ENCODE data around the gene PHF21B.

The PHF21B gene

DNA sequence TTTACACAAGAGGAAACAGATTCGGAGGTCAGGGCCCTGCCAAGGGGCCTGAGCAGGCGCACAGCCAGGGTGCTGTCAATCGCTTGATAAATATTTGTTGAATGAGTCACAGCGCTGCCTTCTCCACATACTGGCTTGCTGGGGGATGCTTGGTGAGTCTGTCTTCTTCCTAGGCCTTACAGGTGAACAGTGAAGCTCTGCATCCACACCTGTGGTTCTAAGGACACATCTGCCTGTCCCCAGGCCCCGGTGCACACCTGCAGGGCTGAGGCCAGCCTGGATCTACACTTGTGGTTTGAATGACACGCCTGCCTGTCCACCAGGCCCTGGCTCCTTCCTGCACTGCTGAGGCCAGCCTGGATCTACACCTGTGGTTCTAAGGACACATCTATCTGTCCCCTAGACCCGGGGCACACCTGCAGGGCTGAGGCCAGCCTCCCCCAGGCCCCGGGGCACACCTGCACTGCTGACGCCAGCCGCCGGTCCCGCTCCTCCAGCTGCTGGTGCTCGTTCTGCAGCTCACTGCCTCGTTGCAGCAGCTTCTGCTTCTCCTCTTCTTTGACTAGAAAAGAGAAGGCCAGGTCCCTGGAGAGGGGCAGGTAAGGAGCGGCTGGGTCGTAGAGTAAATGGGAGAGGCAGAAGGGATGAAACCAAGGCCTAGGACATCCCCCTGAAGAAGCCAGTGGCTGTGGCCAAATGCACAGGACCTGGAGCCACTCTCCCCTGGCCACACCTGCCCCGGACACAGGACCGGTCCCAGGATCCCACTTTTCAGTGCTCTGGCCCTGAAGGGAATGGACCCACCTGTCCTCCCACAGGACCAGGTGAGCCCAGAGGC is 124.6 kb downstream of the PHF21B start:
- ATAC-seq, result no peak
- DNase-seq, result no peak
- Mint-ChIP-seq H3K27ac (no peak overlapping the region), H3K4me1 (no peaks in the 10 kb centered on the region), H3K9me3 (no peaks in the 10 kb centered on the region), H3K4me3 (no peak overlapping the region), H3K27me3 (no peaks in the 10 kb centered on the region)

DNA sequence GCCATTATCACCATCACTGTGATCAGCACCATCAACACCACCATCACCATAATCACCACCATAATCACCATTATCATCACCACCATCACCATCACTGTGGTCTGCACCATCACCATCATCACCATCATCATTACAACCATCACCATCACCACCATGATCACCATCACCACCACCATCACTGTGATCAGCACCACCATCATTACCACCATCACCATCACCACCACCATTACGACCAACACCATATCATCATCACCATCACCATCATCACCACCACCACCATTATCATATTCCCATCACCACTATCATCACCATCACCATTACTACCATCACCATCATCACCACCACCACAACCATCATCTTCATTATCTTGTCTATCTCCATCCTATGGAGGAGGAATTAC is 125.2 kb downstream of the PHF21B start:
- no peak for ATAC-seq
- no peak overlapping the region for H3K27ac Mint-ChIP-seq
- H3K27me3 Mint-ChIP-seq, result no peaks in the 10 kb centered on the region
- no peak for DNase-seq
- H3K4me1 Mint-ChIP-seq, result no peaks in the 10 kb centered on the region
- no peaks in the 10 kb centered on the region for H3K9me3 Mint-ChIP-seq
- no peak overlapping the region for H3K4me3 Mint-ChIP-seq

- Mint-ChIP-seq H3K9me3 (no peaks in the 10 kb centered on the region), H3K27ac (no peak overlapping the region), H3K27me3 (no peaks in the 10 kb centered on the region), H3K4me1 (no peaks in the 10 kb centered on the region), H3K4me3 (no peak overlapping the region)
- ATAC-seq (no peak), DNase-seq (no peak)
These were observed 126.8 kb downstream of the PHF21B start for GRCh38 chr22:44883011-44883421.

DNA sequence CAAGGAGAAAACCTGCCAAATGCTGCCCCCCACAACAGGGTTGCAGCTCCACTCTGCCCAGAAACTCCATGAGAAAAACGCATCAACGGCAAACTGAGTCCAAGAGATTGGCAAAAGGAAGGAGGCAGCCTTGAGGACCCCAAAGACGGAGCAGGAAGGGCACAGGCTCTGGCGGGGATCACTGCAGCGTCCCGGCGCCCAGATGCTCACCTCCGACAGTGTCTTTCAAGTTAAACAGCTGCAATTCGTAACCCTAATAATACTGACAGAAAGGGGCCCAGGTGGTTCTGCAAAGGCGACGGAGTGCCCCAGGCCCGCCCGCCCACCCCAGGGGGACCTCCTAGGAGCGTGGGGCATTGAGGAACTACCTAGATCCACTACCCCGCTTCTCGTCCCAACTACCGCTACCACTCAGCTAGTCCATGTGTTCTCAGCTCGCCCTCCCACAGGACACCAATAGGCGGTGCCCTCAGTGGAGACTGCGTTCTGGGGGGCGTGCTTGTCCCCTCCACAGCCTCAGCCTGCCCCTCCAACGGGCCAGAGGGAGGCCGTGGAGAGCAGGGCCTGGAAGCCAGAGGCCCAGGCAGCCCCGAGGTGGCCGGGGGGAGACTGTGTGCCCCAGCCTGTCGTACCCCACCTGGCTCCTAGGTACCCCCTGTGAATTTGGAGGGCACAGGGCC is 127.4 kb downstream of the PHF21B start:
- DNase-seq (no peak), ATAC-seq (no peak)
- Mint-ChIP-seq H3K4me3 (no peak overlapping the region), H3K27ac (no peak overlapping the region), H3K4me1 (no peaks in the 10 kb centered on the region), H3K9me3 (no peaks in the 10 kb centered on the region), H3K27me3 (no peaks in the 10 kb centered on the region)

- H3K9me3 Mint-ChIP-seq, result peaks cover 0 to 1% of the 10 kb centered on the region in 2 donors
- ATAC-seq, result no peak
These were observed 128.2 kb downstream of the PHF21B start for GRCh38 chr22:44881624-44882023.

GRCh38 chr22:44880610-44881290 is 129.1 kb downstream of the PHF21B start:
- Mint-ChIP-seq H3K4me3 (no peak overlapping the region), H3K27me3 (no peaks in the 10 kb centered on the region), H3K4me1 (no peaks in the 10 kb centered on the region), H3K27ac (no peak overlapping the region), H3K9me3 (peaks cover 0 to 4% of the 10 kb centered on the region in 2 donors)
- DNase-seq (no peak), ATAC-seq (no peak)

More at GRCh38 chr22:44881624-44882023, 128.2 kb downstream of the PHF21B start:
- Mint-ChIP-seq H3K4me3 (no peak overlapping the region), H3K4me1 (no peaks in the 10 kb centered on the region), H3K27ac (no peak overlapping the region), H3K27me3 (no peaks in the 10 kb centered on the region)
- no peak for DNase-seq

GRCh38 chr22:44879301-44879680 is 130.5 kb downstream of the PHF21B start:
- Mint-ChIP-seq H3K27ac (peak overlapping the region in 1 of 2 donors; percentile 76), H3K27me3 (no peaks in the 10 kb centered on the region), H3K4me1 (no peaks in the 10 kb centered on the region), H3K9me3 (peaks cover 0 to 4% of the 10 kb centered on the region in 2 donors), H3K4me3 (no peak overlapping the region)
- ATAC-seq, result no peak
- no peak for DNase-seq

DNA sequence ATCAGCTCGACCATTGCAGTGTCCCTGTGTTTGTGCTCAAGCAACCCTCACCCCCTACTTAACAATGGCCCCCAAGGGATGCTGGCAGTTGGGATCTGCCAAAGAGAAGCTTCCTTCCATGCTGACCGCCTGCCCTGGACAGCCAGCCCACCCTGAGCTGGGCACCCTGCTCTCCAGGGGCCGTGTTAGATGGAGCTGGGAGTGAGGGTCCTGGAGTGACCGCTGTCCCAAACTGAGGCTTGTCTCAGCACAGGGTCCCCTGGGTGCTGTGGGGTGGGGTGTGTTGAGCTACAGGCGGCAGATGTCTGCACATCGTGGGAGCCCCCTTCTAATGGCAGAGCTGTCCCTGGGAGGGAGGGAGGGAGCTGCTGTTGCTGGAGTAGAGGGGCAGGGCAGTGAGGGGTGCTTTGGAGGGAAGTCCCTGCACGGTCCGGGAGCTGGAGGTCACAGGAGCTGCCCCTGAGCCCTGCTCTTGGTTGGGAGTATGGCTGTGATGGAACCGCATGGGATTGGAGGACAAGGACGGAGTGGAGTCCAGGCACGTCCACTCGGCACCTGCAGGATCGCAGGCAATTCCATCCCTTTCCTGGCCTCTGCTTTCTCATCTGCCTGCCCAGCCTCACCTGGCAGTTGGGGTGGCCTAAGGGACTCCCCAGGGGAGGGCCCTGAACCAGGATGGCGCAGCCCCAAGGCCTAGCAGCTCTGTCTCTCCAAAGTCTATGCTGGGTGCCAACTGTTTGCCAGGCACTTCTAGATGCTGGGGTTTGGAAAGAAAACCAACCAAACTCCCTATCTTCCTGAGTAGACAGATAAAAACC is 131.1 kb downstream of the PHF21B start:
- Mint-ChIP-seq H3K4me3 (no peak overlapping the region), H3K27me3 (no peaks in the 10 kb centered on the region), H3K4me1 (no peaks in the 10 kb centered on the region), H3K27ac (peak overlapping the region in 1 of 2 donors; percentile 55), H3K9me3 (peaks cover 0 to 4% of the 10 kb centered on the region in 2 donors)
- DNase-seq (no peak), ATAC-seq (no peak)

- ATAC-seq, result no peak
- H3K9me3 Mint-ChIP-seq, result peaks cover 0 to 8% of the 10 kb centered on the region in 2 donors
- H3K4me3 Mint-ChIP-seq, result no peak overlapping the region
- H3K4me1 Mint-ChIP-seq, result no peaks in the 10 kb centered on the region
- DNase-seq, result no peak
- no peak overlapping the region for H3K27ac Mint-ChIP-seq
- H3K27me3 Mint-ChIP-seq, result no peaks in the 10 kb centered on the region
These were observed 132.9 kb downstream of the PHF21B start for GRCh38 chr22:44876921-44877320.

DNA sequence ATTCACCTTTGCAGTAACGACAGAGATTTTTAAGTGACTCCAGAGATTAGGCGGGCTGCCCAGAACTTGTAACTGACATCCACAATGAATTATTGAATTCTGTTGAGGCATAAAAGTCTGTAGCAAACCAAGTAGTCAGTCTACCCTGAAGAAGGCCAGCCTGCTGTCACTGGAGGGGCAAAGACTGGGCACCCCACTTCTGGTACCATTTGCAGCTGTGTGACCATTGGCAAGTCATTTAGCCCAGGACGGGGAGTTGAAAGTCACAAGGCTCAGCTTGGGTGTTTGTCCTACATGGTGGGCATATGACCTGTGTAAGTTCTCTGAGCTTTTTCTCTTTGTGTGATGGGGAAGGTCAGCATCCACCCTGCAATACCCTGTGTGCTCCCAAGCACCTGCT is 138.0 kb downstream of the PHF21B start:
- Mint-ChIP-seq H3K9me3 (peaks cover 0 to 8% of the 10 kb centered on the region in 2 donors), H3K27ac (no peak overlapping the region), H3K4me3 (no peak overlapping the region), H3K4me1 (no peaks in the 10 kb centered on the region), H3K27me3 (peaks cover 7% of the 10 kb centered on the region)
- no peak for DNase-seq
- no peak for ATAC-seq

- DNase-seq, result no peak
- Mint-ChIP-seq H3K27me3 (peaks cover 7% of the 10 kb centered on the region), H3K27ac (no peak overlapping the region), H3K4me3 (no peak overlapping the region), H3K4me1 (no peaks in the 10 kb centered on the region), H3K9me3 (peaks cover 0 to 4% of the 10 kb centered on the region in 2 donors)
- no peak for ATAC-seq
These were observed 139.8 kb downstream of the PHF21B start for GRCh38 chr22:44870021-44870420.

GRCh38 chr22:44869196-44869595 is 140.6 kb downstream of the PHF21B start:
- peaks cover 0 to 4% of the 10 kb centered on the region in 2 donors for H3K9me3 Mint-ChIP-seq
- no peaks in the 10 kb centered on the region for H3K4me1 Mint-ChIP-seq
- ATAC-seq (no peak), DNase-seq (no peak)
- no peak overlapping the region for H3K4me3 Mint-ChIP-seq
- no peak overlapping the region for H3K27ac Mint-ChIP-seq
- H3K27me3 Mint-ChIP-seq, result peaks cover 7% of the 10 kb centered on the region

DNA sequence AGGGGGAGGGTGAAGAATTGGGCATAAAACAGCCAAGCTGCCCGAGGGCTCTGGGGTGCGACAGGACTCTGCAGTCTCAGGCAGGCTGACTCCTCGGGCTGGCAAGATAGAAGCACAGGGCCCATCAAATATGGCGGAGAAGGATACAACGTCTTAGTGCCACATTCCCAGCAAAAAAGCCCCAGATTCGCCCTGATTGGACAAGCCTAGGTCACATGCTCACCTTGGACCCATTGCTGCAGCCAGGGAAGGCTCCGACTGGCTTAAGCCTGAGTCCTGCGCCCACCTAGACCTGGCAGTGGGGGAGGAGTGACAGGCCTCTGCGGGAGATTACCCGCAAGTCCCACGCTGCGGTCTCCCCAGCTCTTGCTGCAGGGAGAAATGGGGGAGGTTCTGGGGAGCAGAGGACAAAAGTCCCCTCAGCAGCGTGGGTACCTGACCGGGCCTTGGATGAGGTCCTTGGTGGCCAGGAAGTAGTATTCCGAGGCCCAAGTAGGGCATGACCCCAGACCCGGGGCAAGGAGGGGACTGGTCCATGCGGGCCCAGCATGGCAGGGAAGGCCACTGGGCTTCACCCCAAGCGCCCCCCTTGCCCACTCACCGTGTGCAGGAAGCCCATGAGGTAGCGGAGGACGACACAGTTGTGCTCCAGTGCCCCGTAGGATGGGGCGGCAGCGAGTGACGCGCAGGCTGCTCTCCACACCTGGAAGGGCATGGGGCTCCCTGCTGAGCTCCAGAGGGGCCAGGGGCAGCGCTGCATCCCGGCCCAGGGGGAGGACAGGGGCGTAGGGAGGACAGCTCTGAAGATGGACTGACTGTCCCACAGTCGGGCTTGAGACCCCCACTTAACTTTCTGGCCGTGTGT is 144.4 kb downstream of the PHF21B start:
- DNase-seq, result no peak
- Mint-ChIP-seq H3K4me3 (no peak overlapping the region), H3K27ac (no peak overlapping the region), H3K27me3 (peaks cover 10% of the 10 kb centered on the region), H3K9me3 (no peaks in the 10 kb centered on the region), H3K4me1 (no peaks in the 10 kb centered on the region)
- ATAC-seq, result no peak

GRCh38 chr22:44862981-44863860 is 146.6 kb downstream of the PHF21B start:
- Mint-ChIP-seq H3K27ac (no peak overlapping the region), H3K27me3 (peaks cover 16% of the 10 kb centered on the region), H3K4me1 (no peaks in the 10 kb centered on the region), H3K9me3 (no peaks in the 10 kb centered on the region), H3K4me3 (no peak overlapping the region)
- no peak for ATAC-seq
- no peak for DNase-seq
